Measurements from ENCODE around the gene CPEB4. TPM values are rescaled to one million over a fixed set of nuclear protein-coding genes. Genes with fewer than 3 reads are reported as not detected.

The CPEB4 gene
- total RNA-seq, 1 experiment from 2014 or later, result 15.4 TPM

DNA sequence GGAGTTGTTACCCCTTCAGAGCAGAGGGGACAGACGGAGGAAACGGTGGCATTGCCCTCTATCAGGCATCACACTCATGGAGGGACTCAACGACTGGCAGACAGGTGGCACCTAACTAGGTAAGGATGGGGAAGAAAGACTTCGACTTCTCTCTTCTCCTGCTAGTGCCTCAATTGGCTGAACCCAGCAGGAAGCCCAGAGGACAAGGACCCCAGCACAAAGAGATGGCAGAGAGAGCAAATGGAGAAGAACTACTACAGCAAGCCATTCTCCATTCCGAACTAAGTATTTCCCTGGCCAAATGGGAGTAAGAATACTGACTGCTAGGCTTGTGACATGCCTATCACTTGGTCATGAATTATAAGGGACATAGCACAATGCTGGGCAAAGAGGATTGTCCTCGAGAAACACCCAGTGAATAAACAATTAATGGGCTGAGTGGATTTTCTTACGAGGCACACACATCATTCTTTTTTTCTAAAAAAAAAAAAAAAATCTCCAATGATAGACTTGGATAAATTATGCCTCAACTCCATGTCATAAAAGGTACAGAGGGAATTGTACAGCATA, 35.3 kb upstream of the CPEB4 start:
- H3K4me2 ChIP-seq, result no peak overlapping the region
- H3K36me3 ChIP-seq (ENCODE audit: low read depth), result no peaks in the 10 kb centered on the region
- POLR2A ChIA-PET (ENCODE audit: unreplicated experiment), result no interaction called here
- TF ChIP-seq EZH2 (IDR thresholded peaks at IDR 0.05; ENCODE audit: low read depth) (no peak), CTCF (conservative IDR thresholded peaks at IDR 0.05) (no peak)
- intact Hi-C loops (cut with micrococcal nuclease; ENCODE audit: unreplicated experiment), result no loop called here
- peaks cover 31% of the 10 kb centered on the region for H3K4me1 ChIP-seq (replicated peaks; ENCODE audit: insufficient read depth)
- H3K9me3 ChIP-seq (ENCODE audit: insufficient read depth, low read depth), result no peaks in the 10 kb centered on the region; the same call in 1 of the 2 replicates
- H3K79me2 ChIP-seq (ENCODE audit: low read depth), result no peaks in the 10 kb centered on the region
- CTCF ChIA-PET, result interaction anchor here (0.6 kb wide), 1 partner anchor 22 kb away, joined by 3 read pairs; no protein-coding TSS in a partner anchor
- H2AFZ ChIP-seq, result no peak overlapping the region
- H3K27ac ChIP-seq, result no peak overlapping the region
- H4K20me1 ChIP-seq (ENCODE audit: insufficient read depth), result no peaks in the 10 kb centered on the region
- no peak overlapping the region for H3K4me3 ChIP-seq
- H3K27me3 ChIP-seq (ENCODE audit: insufficient read depth, low read depth), result no peaks in the 10 kb centered on the region
- H3F3A ChIP-seq (ENCODE audit: insufficient read depth, low read depth), result peaks cover 12% of the 10 kb centered on the region; the same call in 1 of the 2 replicates
- H3K9me2 ChIP-seq (ENCODE audit: insufficient read depth), result no peaks in the 10 kb centered on the region
- no TSS peak for BruUV-seq (replicated peaks)
- no peak for DNase-seq

- no peaks in the 10 kb centered on the region for H3K27me3 ChIP-seq (ENCODE audit: insufficient read depth, low read depth)
Measured at GRCh38 chr5:173853370-173854131, 34.6 kb upstream of the CPEB4 start.

More at GRCh38 chr5:173853370-173854131, 34.6 kb upstream of the CPEB4 start:
- H4K20me1 ChIP-seq (ENCODE audit: insufficient read depth), result no peaks in the 10 kb centered on the region
- TF ChIP-seq EZH2 (IDR thresholded peaks at IDR 0.05; ENCODE audit: low read depth) (no peak), CTCF (conservative IDR thresholded peaks at IDR 0.05) (no peak)
- no peaks in the 10 kb centered on the region for H3K9me2 ChIP-seq (ENCODE audit: insufficient read depth)
- POLR2A ChIA-PET (ENCODE audit: unreplicated experiment), result no interaction called here
- H3K9me3 ChIP-seq (ENCODE audit: insufficient read depth, low read depth), result no peaks in the 10 kb centered on the region; the same call in 1 of the 2 replicates
- CTCF ChIA-PET, result interaction anchor here (0.6 kb wide), 2 partner anchors 22 to 32 kb away, joined by 3 to 5 read pairs; no protein-coding TSS in a partner anchor
- peak overlapping the region; percentile 38 for H3K4me2 ChIP-seq
- peak overlapping the region; percentile 35; the same call in 1 of the 2 replicates for H3K27ac ChIP-seq
- DNase-seq, result no peak
- H3K4me3 ChIP-seq, result no peak overlapping the region
- H3K36me3 ChIP-seq (ENCODE audit: low read depth), result no peaks in the 10 kb centered on the region
- H3F3A ChIP-seq (ENCODE audit: insufficient read depth, low read depth), result peaks cover 12% of the 10 kb centered on the region; the same call in 1 of the 2 replicates
- intact Hi-C loops (cut with micrococcal nuclease; ENCODE audit: unreplicated experiment), result no loop called here
- BruUV-seq (replicated peaks), result no TSS peak
- H3K79me2 ChIP-seq (ENCODE audit: low read depth), result no peaks in the 10 kb centered on the region
- H3K4me1 ChIP-seq (replicated peaks; ENCODE audit: insufficient read depth), result peaks cover 37% of the 10 kb centered on the region
- peak overlapping the region; percentile 58; the same call in 1 of the 2 replicates for H2AFZ ChIP-seq

Data from PC-9 (cell line).